RWPE1 (cell line): ENCODE results near the gene SSUH2.

Experiments
- CTCF ChIA-PET: fragments of 350-600 bp; sonication (Branson Sonifier 250); formaldehyde crosslinking; extraction: SDS; loops from one replicate; lab custom pipeline; 2021; lab: Yijun Ruan, JAX
- POLR2A ChIA-PET: fragments of 400-600 bp; formaldehyde crosslinking; extraction: SDS; loops from one replicate; lab custom pipeline; 2020; ENCODE audit warnings: antibody characterized with exemption; ENCODE audit not compliant: low non-redundant PET; lab: Yijun Ruan, JAX
- DNase-seq: peaks from one replicate; pipeline ENCODE4 v3.0.0; 2012; ENCODE audit warnings: low spot score
- H3K27ac ChIP-seq: fragments of 450-650 bp; 2 replicates; pipeline ENCODE4 v1.5.1; 2017
- CTCF ChIP-seq: fragments of 450-650 bp; conservative IDR thresholded peaks from 2 replicates; pipeline ENCODE4 v1.5.1; 2017; ENCODE audit warnings: low read depth, mild to moderate bottlenecking

SSUH2 gene

GRCh38 chr3:8635631-8636030 is 9.0 kb downstream of the SSUH2 start:
- CTCF ChIA-PET: no interaction called here
- H3K27ac ChIP-seq: no peak overlapping the region
- DNase-seq: no peak
- no peak for TF ChIP-seq CTCF
- POLR2A ChIA-PET: no interaction called here

- CTCF ChIA-PET: interaction anchor here (0.7 kb wide), 1 partner anchor 134 kb away, joined by 3 read pairs; the partner anchor contains the start of gene OXTR
These were observed 9.5 kb downstream of the SSUH2 start for GRCh38 chr3:8635125-8635524.

GRCh38 chr3:8632402-8633237 is 12.0 kb downstream of the SSUH2 start:
- peak overlapping the region; percentile 54 for H3K27ac ChIP-seq
- ChIA-PET CTCF (no interaction called here), POLR2A (no interaction called here)
- no peak for TF ChIP-seq CTCF
- DNase-seq: peak; percentile 44

More at GRCh38 chr3:8635125-8635524, 9.5 kb downstream of the SSUH2 start:
- no peak overlapping the region for H3K27ac ChIP-seq
- POLR2A ChIA-PET: no interaction called here
- no peak for DNase-seq
- TF ChIP-seq CTCF: no peak

GRCh38 chr3:8631661-8632060 is 12.9 kb downstream of the SSUH2 start:
- no peak overlapping the region; the same call in 1 of the 2 replicates for H3K27ac ChIP-seq
- no peak for DNase-seq
- CTCF ChIA-PET: no interaction called here
- POLR2A ChIA-PET: no interaction called here
- TF ChIP-seq CTCF: no peak

GRCh38 chr3:8629151-8630021 is 15.2 kb downstream of the SSUH2 start:
- peak overlapping the region; percentile 82 for H3K27ac ChIP-seq
- no peak for TF ChIP-seq CTCF
- DNase-seq: peak; percentile 86
- ChIA-PET CTCF (interaction anchor here (0.6 to 0.9 kb wide), 2 partner anchors 139 to 184 kb away, joined by 3 read pairs; no protein-coding TSS in a partner anchor), POLR2A (no interaction called here)

GRCh38 chr3:8627949-8628348 is 16.6 kb downstream of the SSUH2 start:
- POLR2A ChIA-PET: no interaction called here
- TF ChIP-seq CTCF: no peak
- H3K27ac ChIP-seq: peak overlapping the region; percentile 18; the same call in 1 of the 2 replicates
- no peak for DNase-seq
- CTCF ChIA-PET: no interaction called here
